ENCODE data around the gene DSCAML1.
"Not testable (repeated sequence)": the region's sequence is repeated elsewhere in the genome, so short reads cannot be mapped to it uniquely, and the experiment has no call there.

Gene DSCAML1

GRCh38 chr11:117792992-117793391 is 4.0 kb downstream of the DSCAML1 start:
- DNase-seq (ENCODE audit: low read depth), result no peak

DNA sequence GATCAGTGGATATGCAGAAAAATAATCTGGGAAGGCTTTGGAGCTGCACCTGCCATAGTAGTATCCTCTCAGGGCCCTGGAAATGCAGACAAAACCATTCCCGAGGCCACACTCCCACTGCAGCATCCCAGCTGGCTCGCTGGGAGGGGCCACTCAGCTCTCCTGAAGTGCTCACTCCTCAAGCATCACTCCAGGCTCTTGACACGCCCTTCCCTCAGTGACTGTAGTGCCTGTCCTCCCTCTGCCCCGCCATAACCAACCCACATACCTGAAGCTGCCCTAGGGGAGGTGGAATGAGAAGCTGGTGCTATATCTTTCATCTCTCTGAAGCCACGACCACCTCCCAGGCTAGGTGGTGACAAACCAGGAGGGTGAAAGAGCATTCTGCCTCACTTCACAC is 4.8 kb downstream of the DSCAML1 start:
- DNase-seq (ENCODE audit: low read depth), result no peak

- DNase-seq (ENCODE audit: low read depth), result no peak
Measured at GRCh38 chr11:117790279-117790678, 6.7 kb downstream of the DSCAML1 start.

- no peak for DNase-seq (ENCODE audit: low read depth)
Measured at GRCh38 chr11:117789241-117789640, 7.8 kb downstream of the DSCAML1 start.

- no peak for DNase-seq (ENCODE audit: low read depth)
Measured at GRCh38 chr11:117786135-117786870, 10.7 kb downstream of the DSCAML1 start.

DNA sequence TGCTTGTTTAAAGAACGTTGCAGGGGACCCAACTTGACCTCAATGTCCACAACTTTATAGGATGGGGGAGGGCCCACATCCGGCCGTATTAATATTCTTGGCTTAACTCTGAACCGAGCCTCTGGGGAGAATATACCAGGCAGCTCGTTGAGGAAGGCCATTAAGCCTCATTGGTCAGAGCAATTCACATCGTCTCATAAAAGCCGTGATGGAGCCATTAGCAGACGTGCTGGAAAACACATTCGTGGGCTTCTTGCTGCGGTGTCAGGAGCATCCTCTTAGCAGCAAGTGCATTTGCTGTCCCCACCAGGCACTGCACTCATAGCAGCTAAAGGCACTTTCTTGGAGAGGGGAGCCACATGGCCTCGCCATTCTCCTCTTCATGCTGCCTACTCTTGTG is 14.9 kb downstream of the DSCAML1 start:
- no peak for DNase-seq (ENCODE audit: low read depth)

- no peak for DNase-seq (ENCODE audit: low read depth)
Measured at GRCh38 chr11:117781627-117782026, 15.4 kb downstream of the DSCAML1 start.

DNA sequence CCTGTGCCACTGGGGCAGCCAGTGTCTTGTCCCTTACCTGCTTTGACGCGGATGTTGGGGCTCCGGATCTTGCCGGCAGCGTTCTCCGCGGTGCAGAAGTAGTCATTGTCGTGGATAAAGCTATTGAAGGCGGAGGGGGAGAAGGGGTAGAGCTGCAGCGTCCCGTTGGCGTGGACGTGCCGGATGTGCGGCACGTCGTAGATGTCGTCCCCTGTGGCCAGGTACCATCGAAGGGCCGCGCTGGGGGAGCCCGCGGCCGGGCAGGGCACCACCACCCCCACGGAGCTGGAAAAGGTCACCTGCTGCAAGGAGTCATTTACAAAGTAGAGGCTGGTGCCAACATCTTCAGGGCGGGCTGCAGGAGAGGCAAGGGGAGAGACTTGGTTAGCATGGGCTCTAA is 16.6 kb downstream of the DSCAML1 start:
- no peak for DNase-seq (ENCODE audit: low read depth)

GRCh38 chr11:117774553-117774952 is 22.5 kb downstream of the DSCAML1 start:
- DNase-seq (ENCODE audit: low read depth), result no peak

GRCh38 chr11:117772360-117772759 is 24.7 kb downstream of the DSCAML1 start:
- no peak for DNase-seq (ENCODE audit: low read depth)

DNA sequence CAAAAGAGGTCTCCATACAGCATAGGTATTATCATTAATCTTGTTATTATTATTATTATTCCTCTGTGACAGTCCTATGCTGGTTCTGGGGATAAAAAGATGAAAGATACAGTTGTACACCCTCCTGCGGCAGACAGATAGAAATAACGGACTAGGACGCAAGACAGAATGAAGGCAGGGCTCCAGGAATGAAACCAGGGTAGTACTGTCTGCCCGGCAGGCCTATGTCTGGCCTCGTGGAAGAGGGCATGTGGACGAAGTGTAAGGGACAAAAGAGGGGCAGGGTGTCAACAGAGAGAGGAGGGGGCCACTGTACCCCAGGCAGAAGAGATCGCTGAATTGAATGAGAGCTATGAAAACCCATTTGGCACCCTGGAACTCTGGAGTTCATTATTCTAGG is 25.2 kb downstream of the DSCAML1 start:
- no peak for DNase-seq (ENCODE audit: low read depth)

DNA sequence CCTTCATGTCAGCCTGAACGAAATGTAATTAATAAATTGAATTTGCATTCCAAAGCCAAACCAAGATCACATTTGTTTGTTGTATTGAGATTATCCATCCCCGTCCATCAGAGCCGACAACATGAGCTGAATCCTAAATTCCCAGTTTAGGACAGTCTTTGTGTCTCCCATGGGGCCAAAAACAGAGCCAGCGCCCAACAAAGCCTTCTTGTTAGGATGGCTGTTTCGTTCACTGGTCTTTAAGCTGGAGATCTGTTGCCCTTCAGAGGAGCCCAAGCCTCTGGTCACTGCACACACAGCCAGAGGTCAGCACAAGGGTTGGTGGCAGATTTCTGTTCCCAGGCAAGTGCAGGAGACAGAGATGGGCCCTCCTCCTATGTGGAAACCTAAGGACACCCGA is 25.8 kb downstream of the DSCAML1 start:
- no peak for DNase-seq (ENCODE audit: low read depth)

- DNase-seq (ENCODE audit: low read depth), result no peak
Measured at GRCh38 chr11:117770061-117770460, 27.0 kb downstream of the DSCAML1 start.

GRCh38 chr11:117769533-117769932 is 27.5 kb downstream of the DSCAML1 start:
- no peak for DNase-seq (ENCODE audit: low read depth)

- no peak for DNase-seq (ENCODE audit: low read depth)
Measured at GRCh38 chr11:117768506-117768905, 28.5 kb downstream of the DSCAML1 start.

GRCh38 chr11:117767071-117767470 is 29.9 kb downstream of the DSCAML1 start:
- DNase-seq (ENCODE audit: low read depth), result no peak

DNA sequence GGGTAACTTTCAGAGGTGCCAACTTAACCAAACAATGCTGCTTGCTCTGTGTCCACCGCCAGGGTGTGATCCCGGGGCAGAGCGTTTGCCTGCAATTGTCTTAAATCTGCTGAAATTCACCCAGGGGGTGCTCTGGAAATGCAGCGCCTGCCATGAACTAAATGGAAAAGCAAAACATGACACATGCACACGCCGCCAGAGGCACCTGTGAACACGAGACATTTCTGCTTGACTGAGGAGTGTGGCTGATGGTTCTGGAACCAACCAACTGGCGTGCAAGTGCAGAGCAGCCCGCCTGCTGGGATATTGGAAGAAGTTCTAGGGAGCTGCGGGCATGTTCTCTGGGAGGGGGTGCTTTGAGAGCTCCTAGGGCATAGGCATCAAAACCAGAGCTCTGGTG is 30.4 kb downstream of the DSCAML1 start:
- DNase-seq (ENCODE audit: low read depth), result no peak

DNA sequence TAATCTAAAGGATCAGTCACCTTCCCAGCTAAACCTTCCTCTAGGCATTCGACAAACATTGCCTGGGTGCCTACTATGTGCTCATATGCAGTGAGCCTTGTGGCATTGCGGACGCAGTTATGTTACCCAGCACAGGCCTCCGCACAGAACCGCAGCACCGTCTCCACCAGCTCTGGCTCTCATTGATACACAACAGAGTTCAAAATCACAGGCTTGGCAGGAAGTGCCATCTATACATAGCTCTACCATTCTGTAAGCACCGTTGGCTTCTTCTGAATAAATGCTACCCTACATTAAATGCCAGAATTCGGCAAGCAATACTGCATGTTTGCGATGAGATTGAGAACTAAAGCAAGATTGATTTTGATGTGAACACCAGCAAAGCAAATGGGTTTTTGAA is 31.0 kb downstream of the DSCAML1 start:
- no peak for DNase-seq (ENCODE audit: low read depth)

DNA sequence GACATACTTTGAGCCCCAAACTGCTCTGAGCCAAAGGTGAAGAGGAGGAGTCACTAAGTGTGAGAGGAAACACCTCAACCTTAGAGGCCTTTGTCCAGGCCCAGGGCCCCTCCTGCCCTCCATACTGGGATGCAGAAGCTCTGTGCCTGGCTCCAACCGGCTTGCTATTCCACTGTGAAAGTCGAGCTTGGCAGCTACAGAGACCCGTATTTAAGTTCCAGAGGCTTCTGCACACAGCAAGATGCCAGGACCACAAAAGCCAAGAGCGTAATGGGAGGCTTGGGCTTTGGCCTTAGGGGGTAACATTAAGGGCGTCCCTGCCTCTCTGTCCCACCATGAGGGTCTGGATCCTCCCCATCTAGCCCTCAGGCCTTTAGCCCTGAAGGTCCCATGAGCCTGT is 31.9 kb downstream of the DSCAML1 start:
- DNase-seq (ENCODE audit: low read depth), result no peak

GRCh38 chr11:117763465-117763864 is 33.6 kb downstream of the DSCAML1 start:
- DNase-seq (ENCODE audit: low read depth), result not testable (repeated sequence)

- DNase-seq (ENCODE audit: low read depth), result no peak
Measured at GRCh38 chr11:117761993-117762392, 35.0 kb downstream of the DSCAML1 start.

- no peak for DNase-seq (ENCODE audit: low read depth)
Measured at GRCh38 chr11:117759305-117759704, 37.7 kb downstream of the DSCAML1 start.

GRCh38 chr11:117754030-117754429 is 43.0 kb downstream of the DSCAML1 start:
- DNase-seq (ENCODE audit: low read depth), result no peak

DNA sequence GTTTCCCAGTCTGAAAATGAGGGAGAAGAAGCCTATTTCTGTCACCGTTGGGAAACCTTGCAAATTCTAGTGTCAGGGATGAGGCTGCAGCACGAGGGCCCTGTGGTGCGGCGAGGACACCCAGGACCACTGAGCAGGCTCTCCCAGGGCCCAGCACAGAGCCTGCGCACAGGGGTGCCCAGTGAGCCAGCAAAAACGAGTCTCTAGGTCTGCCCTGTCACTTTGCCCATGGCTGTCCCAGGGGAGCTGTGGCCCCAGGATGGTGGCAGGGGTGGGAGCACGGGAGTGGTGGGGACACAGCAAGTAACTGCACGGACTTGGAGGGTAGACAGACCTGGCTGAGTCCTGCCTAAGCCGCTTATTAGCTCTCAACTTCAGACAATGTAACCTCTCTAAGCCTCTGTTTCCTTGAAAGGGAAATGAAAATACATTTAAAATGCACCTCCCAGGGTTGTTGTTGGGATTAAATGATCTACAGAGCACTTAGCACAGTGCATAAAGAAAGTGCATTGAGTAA is 44.2 kb downstream of the DSCAML1 start:
- no peak for DNase-seq (ENCODE audit: low read depth)

Measured in activated T-cell treated with anti-CD3 and anti-CD28 coated beads for 1 hour (primary cell).